Cortex of kidney (tissue), 1 donor: ENCODE measurements around the gene RBBP4.

Source experiments
- DNase-seq: peaks from one replicate; lab custom pipeline; 2025; lab: John Stamatoyannopoulos, UW

RBBP4 gene

DNA sequence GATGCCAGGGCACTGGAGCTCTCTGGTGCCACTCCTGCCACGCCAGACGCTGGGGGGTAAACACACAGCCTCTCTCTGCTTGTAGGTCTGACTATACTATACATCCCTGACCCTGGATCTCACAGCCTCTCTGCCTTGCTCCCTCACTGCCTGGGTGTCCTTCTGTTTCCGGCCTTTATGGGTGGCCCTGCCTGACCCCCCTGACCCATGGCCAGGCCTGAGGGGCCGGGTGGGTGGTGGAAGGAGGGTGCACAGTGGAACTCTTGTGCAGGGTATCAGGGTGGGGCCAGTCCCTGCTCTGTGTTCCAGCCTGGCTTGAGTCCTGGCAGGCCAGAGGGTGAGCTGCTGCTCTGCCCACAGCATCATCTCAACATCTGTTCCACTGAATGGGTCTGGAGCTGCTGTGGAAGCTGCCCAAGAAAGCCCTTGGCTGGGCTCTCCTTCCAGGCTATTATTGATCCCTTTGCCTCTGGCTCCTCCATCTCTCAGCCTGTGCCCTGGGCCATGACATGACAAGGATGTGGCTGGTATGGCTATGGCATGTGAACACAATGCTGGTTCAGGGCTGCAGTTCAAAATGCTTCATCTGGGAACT is 68.8 kb downstream of the RBBP4 start:
- no peak for DNase-seq

DNA sequence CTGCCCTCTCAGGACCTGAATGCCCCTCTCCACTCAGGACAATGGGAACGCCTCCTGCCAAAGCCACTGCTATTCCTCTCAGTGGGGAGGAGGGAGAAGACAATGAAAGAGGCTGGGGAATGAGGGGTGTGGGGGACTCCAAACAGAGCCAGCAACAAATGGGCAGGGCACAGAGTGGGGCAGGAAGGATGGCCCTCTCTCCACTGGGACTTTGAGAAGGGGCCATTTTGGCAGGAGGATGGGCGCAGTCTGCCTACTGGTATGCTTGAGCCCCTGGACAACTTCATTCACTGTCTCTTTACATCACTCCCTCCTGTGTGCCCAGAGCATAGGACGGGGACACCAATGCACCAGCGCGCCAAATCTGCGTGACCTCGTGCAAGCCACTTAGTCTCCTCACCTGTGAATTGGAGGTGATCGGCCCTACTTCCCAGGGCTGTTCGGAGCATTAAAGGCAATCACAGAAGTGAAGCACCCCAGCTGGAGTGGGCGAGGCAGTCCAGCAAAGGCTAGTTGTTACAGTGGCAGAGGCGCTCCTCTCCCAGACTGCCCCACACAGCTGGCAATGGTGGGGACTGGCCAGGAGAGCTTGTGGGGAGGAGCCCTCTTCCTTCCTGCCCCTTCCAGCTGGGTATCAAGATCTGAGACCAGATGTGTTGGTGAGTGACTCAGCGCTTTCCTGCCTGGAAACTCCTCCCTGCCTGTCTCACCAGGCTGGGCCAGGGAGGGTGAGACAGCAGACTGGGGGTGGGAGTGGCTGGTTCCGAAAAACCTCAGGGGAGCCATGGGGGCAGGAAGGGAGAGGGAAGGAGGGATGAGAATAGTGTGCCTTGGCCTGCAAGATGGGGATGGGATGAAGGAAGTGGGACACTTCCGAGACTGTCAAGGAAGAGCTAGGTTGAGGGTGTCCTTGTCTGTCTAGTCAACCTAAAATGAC is 73.9 kb downstream of the RBBP4 start:
- DNase-seq = no peak

DNA sequence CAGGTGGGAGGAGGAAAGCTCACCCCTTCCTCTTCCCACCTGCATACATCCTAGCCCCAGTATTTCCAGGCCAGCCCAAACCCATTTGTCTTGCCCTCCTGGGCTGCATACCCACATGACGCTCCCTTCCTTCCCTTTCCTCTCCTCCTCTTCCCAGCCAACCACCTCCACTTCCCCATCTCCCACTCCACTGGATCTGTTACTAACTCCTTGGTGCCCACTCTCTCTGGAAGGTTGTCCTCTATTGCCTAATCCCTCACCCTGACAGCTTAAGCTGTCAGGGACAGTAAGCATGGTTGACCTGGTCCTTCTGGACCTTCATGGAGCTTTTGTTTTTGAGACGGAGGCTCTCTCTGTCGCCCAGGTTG is 74.6 kb downstream of the RBBP4 start:
- DNase-seq = no peak

DNA sequence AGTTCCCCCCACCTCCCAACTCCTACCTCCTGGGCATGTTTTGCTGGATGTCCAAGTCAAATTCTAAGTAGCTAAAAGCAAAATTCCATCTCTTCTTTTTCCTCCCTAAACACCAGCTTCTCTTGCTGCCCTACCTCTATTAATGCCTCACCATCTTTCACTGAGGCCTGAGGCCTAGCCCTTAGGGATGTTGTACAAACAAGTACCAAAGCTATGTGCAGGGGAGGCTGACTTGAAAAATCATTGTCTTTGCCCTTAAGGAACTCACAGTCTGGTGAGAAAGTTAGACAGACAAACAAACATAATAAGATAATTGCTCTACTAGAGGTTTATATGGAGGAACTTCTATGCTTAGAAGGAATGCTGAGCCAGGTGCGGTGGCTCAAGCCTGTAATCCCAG is 76.9 kb downstream of the RBBP4 start:
- DNase-seq = no peak

DNA sequence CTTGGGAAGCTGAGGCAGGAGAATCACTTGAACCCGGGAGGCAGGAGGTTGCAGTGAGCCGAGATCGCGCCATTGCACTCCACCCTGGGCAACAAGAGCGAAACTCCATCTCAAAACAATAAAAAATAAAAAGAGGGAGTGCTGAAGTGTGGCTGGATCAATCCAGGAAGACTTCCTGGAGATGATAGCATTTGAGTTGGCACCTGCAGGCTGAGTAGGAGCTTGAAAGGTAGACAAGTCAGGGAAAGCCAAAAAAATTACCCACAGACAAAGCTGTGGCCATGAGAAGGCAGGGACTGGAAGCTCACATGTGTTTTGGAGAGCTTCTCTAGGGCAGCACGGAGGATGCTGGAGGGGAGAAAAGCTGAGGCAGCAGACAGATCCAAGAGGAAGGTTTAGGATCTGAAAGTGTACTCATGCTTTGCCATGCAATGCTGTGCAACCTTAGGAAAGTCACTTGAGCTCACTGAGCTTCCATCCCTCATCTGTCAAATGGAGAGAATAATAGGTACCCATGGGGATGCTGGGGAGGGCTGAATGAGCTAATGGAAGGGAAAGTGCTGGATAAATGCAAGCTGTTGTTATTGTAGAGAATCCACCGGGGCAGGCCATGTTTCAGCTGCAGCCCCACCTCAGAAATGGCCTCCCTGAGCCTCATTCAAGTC is 77.5 kb downstream of the RBBP4 start:
- no peak for DNase-seq

DNA sequence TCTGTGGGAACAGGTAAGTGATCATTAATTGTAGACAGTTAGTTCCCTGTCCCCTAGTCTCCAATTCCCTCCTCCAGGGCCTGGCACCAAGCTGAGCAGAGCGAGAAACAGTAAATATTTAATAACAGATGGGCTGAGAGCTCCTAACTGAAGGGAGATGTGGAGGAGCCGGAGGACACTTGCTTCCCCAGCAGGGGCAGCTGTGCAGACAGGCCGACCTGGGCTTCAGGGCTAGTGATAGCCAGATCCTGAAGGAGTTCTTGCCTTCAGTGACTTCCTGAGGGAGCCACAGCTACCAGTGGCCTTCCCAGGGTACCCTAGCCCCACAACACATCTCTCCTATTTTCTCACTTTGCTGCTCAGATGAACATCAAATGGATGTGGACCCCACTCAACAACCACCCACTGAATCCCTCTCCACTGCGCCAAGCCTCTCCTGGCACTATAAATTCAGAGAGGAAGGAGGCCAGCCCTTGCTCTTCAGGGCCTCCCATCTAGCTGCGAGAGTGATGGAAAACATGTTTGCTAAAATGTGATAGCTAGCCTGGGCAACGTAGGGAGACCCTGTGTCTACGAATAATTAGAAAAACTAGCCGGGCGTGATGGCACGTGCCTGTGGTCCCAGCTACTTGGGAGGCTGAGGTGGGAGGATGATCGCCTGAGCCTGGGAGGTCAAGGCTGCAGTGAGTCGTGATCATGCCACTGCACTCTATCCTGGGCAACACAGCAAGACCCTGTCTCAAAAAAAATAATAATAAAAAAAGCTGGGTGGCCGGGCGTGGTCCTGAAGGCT is 78.4 kb downstream of the RBBP4 start:
- DNase-seq = no peak

DNA sequence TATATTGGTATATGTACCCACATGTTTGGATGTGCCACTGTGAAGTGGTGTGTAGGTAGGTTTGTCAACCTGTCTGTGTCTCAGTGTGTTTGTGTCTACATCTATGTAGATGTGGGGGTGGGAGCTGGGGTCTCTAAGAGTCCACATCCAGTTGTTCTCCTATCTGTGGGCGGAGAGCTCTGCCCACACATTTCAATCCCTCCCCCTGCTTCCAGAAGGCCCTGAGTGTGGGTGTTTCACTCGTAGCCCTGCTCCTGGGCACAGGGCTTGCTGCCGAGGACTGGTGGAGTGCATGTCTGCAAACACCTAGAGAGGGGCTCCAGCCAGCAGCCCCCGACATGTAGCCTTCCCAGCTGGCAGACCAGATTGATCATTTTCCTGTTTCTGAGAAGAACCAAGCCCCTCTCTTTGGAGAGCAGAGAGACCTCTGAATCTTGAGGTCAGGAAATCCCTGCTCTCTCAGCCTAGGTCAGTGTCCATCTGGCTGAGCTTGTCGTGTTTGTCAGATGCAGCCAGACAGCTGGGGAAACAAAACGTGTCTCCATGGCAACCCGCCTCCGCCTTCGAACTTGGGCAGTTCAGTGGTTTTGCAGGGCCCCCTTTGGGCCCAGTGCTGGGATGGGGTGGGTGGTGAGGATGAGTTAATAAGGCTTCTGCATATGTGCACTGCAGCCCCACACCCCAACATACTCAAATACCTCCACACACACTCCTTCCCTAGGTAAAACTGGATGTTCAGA is 82.7 kb downstream of the RBBP4 start:
- DNase-seq = no peak
